C4-2B (cell line): ENCODE results near the gene NCAM2.

Experiments used
- ZFX ChIP-seq: fragments of 450-650 bp; IDR thresholded peaks from 2 replicates; pipeline ENCODE4 v1.6.1; 2017
- TF ChIP-seq, protein P1 (sequence below): fragments of 450-650 bp; conservative IDR thresholded peaks from 2 replicates; pipeline ENCODE4 v1.5.1; 2017; ENCODE audit warnings: mild to moderate bottlenecking

DNA sequence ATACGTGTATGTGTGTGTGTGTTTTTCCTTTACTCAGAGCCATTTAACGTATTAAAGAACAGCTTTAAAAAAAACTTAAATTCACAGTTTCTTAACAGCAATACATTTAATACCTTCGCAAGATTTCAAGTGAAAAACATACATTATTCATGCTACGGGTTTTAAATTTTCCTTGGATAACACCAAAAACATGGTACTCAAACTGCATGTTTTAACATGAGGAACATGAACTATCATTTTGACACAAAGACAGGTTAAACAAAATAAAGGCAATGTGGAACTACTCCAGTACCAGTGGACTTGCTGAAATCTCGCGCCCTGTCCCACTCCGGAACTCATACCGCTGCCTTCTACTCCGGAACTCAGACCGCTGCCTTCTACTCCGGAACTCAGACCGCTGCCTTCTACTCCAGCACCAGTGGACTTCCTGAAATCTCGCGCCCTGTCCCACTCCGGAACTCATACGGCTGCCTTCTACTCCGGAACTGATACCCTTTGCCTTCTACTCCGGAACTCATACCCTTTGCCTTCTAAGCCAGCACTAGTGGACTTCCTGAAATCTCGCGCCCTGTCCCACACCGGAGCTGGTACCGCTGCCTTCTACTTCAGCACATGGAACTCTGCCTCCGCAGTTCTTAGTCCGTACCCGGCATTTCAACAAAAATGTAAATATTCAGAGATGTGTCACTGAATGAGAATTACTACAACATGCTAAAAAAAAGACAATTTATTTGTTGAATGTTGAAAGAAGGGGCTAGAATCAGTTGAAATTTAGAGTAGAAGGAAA is 148.6 kb downstream of the NCAM2 start:
- TF ChIP-seq, protein P1, sequence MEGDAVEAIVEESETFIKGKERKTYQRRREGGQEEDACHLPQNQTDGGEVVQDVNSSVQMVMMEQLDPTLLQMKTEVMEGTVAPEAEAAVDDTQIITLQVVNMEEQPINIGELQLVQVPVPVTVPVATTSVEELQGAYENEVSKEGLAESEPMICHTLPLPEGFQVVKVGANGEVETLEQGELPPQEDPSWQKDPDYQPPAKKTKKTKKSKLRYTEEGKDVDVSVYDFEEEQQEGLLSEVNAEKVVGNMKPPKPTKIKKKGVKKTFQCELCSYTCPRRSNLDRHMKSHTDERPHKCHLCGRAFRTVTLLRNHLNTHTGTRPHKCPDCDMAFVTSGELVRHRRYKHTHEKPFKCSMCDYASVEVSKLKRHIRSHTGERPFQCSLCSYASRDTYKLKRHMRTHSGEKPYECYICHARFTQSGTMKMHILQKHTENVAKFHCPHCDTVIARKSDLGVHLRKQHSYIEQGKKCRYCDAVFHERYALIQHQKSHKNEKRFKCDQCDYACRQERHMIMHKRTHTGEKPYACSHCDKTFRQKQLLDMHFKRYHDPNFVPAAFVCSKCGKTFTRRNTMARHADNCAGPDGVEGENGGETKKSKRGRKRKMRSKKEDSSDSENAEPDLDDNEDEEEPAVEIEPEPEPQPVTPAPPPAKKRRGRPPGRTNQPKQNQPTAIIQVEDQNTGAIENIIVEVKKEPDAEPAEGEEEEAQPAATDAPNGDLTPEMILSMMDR: no peak
- TF ChIP-seq ZFX: no peak
